Measurements from ENCODE around the gene ELL. TPM values are rescaled to one million over a fixed set of nuclear protein-coding genes. Genes with fewer than 3 reads are reported as not detected.
A peak's percentile ranks its signal among the peaks of the same experiment; 100 is the strongest.

Gene ELL
- total and polyA plus RNA-seq, 9 of the 15 experiments (the other 6 are each of a cell fraction or from before 2014, with no cell fraction given): 0.24 to 22.5 (median 4.1) TPM

DNA sequence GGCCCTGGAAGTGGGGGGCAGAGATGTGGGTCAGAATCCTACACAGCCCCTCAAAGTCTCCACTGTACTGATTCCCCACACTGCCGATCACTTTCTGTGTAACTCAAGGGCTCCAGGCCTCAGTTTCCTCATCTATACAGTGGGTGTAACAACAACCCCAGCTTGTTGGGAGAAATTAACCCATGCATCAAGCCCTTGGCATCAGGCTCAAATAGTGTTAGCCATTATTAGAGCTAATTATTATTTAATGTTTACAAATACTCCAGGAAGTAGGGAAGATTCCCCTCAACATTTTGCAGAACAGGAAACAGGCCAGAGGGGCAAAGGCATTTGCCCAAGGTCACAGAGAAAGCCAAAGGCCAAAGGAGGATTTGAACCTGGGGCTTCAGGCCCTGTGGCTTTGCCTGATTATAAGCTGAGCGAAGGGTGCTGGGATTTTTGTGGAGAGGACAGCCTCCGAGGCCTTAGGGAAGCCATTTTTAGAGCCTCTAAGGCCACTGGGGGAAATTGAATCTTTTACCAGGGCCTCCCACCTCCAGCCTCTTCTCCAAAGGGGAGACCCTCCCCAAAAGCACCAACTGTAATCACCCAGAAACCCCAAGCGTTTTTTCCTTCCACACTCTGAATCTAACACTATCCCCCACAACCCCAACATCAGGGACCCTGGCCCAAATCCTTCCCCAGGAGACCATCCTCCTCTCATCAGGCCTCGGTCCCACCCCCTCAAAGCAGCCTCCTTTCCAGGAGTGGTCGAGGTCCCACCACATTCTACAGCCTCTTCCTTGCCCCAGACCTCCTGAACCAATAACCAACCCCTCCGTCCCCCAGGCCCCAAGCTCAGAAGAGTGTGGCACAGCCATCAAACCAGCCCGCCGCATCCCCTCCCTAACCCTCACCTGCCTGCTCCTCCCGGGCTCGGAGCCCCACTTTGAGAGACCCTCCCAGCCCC is 20.4 kb upstream of the ELL start:
- TSS peak; percentile 40 for BruUV-seq (replicated peaks)
- CTCF ChIA-PET (ENCODE audit: low intra/inter-chr PET ratio): interaction anchor here (0.6 kb wide), 1 partner anchor 396 kb away, joined by 9 read pairs; no protein-coding TSS in a partner anchor
- Histone ChIP-seq H3K4me1 (replicated peaks in 1 of 2; ENCODE audit: control insufficient read depth in 2 of 2, insufficient read depth in 2 of 2, low read length in 2 of 2) (peaks cover 18 to 46% of the 10 kb centered on the region in 2 experiments), H3K9me3 (replicated peaks; ENCODE audit: control insufficient read depth, insufficient read depth, low read depth, low read length) (no peaks in the 10 kb centered on the region), H3K27me3 (ENCODE audit: control insufficient read depth in 2 of 2, insufficient read depth in 2 of 2, low read length in 2 of 2) (no peaks in the 10 kb centered on the region), H3K79me2 (ENCODE audit: control insufficient read depth, insufficient read depth, low read length) (peaks cover 21% of the 10 kb centered on the region), H3K9ac (ENCODE audit: insufficient read depth in 1 of 2, low read depth in 2 of 2, low read length in 2 of 2) (peak overlapping the region; percentile 76 to 97), H2AFZ (ENCODE audit: low read depth, low read length) (0 out of 2 replicates have a peak overlapping the region, but pooled peaks have one; percentile 26), H3K4me3 (peak overlapping the region; percentile 68), H4K20me1 (replicated peaks; ENCODE audit: control insufficient read depth, insufficient read depth, low read length) (peaks cover 3% of the 10 kb centered on the region; the same call in 1 of the 2 replicates), H3K27ac (ENCODE audit: extremely low read depth, low read depth, low read length) (peak overlapping the region; percentile 75), H3K9me1 (ENCODE audit: control insufficient read depth, insufficient read depth, low read length) (no peaks in the 10 kb centered on the region), H3K4me2 (ENCODE audit: insufficient read depth, low read length) (peak overlapping the region; percentile 91), H3K36me3 (ENCODE audit: control insufficient read depth, insufficient read depth, low read length) (peaks cover 43% of the 10 kb centered on the region)
- 18% methylated on average over 7 of the region's 11 CpGs for whole genome bisulfite sequencing (ENCODE audit: insufficient coverage, low coverage, missing lambda C conversion rate)
- POLR2A ChIA-PET: interaction anchor here (0.6 to 2.7 kb wide), 9 partner anchors 8 to 48 kb away, joined by 3 to 11 read pairs (median 4); partner anchors contain the start of genes ELL and KXD1
- in situ Hi-C loops (cut with MboI) (no loop called here), intact Hi-C loops (cut with micrococcal nuclease) (loop anchor here (5.0 kb wide), 1 partner anchor 135 kb away; no protein-coding TSS in a partner anchor)
- DNase-seq (ENCODE audit: extremely low read depth in 1 of 4, low spot score in 3 of 4): peak in 2 of 4 experiments; percentile 16 to 41
- ATAC-seq: no peak
- no peak for FAIRE-seq
- TF ChIP-seq ADNP (tag; IDR thresholded peaks at IDR 0.05): peak; percentile 38; the same call in 1 of the 2 replicates
- no peak for TF ChIP-seq ZBTB1 (CRISPR knock-in tag; IDR thresholded peaks at IDR 0.05; ENCODE audit: borderline replicate concordance, low read depth)
- TF ChIP-seq KDM1A (IDR thresholded peaks at IDR 0.05): peak in 1 of 2 experiments; percentile 61; a peak in 2 of 4 replicates
- TF ChIP-seq, protein P1, sequence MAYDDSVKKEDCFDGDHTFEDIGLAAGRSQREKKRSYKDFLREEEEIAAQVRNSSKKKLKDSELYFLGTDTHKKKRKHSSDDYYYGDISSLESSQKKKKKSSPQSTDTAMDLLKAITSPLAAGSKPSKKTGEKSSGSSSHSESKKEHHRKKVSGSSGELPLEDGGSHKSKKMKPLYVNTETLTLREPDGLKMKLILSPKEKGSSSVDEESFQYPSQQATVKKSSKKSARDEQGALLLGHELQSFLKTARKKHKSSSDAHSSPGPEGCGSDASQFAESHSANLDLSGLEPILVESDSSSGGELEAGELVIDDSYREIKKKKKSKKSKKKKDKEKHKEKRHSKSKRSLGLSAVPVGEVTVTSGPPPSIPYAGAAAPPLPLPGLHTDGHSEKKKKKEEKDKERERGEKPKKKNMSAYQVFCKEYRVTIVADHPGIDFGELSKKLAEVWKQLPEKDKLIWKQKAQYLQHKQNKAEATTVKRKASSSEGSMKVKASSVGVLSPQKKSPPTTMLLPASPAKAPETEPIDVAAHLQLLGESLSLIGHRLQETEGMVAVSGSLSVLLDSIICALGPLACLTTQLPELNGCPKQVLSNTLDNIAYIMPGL (CRISPR knock-in tag; IDR thresholded peaks at IDR 0.05): no peak
- TF ChIP-seq HLTF (IDR thresholded peaks at IDR 0.05): no peak
- TF ChIP-seq SMAD4 (CRISPR knock-in tag; conservative IDR thresholded peaks at IDR 0.05): 0 out of 2 replicates have a peak, but pooled peaks have one; percentile 30
- TF ChIP-seq BCOR (IDR thresholded peaks at IDR 0.05): peak; percentile 58
- TF ChIP-seq, protein P2, sequence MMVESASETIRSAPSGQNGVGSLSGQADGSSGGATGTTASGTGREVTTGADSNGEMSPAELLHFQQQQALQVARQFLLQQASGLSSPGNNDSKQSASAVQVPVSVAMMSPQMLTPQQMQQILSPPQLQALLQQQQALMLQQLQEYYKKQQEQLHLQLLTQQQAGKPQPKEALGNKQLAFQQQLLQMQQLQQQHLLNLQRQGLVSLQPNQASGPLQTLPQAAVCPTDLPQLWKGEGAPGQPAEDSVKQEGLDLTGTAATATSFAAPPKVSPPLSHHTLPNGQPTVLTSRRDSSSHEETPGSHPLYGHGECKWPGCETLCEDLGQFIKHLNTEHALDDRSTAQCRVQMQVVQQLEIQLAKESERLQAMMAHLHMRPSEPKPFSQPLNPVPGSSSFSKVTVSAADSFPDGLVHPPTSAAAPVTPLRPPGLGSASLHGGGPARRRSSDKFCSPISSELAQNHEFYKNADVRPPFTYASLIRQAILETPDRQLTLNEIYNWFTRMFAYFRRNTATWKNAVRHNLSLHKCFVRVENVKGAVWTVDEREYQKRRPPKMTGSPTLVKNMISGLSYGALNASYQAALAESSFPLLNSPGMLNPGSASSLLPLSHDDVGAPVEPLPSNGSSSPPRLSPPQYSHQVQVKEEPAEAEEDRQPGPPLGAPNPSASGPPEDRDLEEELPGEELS (CRISPR knock-in tag; IDR thresholded peaks at IDR 0.05; ENCODE audit: borderline replicate concordance): no peak
- TF ChIP-seq SIRT6 (IDR thresholded peaks at IDR 0.05; ENCODE audit: low read depth, low read length): no peak
- peak; percentile 44 for TF ChIP-seq ESRRA (IDR thresholded peaks at IDR 0.05; ENCODE audit: borderline replicate concordance, low read depth)
- TF ChIP-seq ZNF699 (CRISPR knock-in tag; IDR thresholded peaks at IDR 0.05; ENCODE audit: insufficient replicate concordance): peak; percentile 17
- TF ChIP-seq, protein P3, sequence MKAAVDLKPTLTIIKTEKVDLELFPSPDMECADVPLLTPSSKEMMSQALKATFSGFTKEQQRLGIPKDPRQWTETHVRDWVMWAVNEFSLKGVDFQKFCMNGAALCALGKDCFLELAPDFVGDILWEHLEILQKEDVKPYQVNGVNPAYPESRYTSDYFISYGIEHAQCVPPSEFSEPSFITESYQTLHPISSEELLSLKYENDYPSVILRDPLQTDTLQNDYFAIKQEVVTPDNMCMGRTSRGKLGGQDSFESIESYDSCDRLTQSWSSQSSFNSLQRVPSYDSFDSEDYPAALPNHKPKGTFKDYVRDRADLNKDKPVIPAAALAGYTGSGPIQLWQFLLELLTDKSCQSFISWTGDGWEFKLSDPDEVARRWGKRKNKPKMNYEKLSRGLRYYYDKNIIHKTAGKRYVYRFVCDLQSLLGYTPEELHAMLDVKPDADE (conservative IDR thresholded peaks at IDR 0.05; ENCODE audit: control insufficient read depth, low read depth, low read length): no peak
